GM13977 (cell line): ENCODE measurements around the gene ZSWIM6.

Experiments
- DNase-seq: peaks from one replicate; pipeline ENCODE4 v3.0.0; 2012; ENCODE audit warnings: low spot score
- in situ Hi-C: fragments of 300-500 bp; cut with MboI; formaldehyde crosslinking; loops from one replicate; pipeline ENCODE4 v1.12.0; 2022; ENCODE audit warnings: low sequenced_read_pairs, low pct_unique_long_range_greater_than_20kb, mixed read lengths, inconsistent platforms; ENCODE audit not compliant: unreplicated experiment
- TF ChIP-seq, protein P1 (sequence below): IDR thresholded peaks from 2 replicates; pipeline ENCODE4 v1.5.1; 2012; ENCODE audit warnings: mild to moderate bottlenecking, control low read depth; ENCODE audit not compliant: insufficient read depth; ENCODE audit errors: extremely low read depth, missing control alignments

ZSWIM6 gene

DNA sequence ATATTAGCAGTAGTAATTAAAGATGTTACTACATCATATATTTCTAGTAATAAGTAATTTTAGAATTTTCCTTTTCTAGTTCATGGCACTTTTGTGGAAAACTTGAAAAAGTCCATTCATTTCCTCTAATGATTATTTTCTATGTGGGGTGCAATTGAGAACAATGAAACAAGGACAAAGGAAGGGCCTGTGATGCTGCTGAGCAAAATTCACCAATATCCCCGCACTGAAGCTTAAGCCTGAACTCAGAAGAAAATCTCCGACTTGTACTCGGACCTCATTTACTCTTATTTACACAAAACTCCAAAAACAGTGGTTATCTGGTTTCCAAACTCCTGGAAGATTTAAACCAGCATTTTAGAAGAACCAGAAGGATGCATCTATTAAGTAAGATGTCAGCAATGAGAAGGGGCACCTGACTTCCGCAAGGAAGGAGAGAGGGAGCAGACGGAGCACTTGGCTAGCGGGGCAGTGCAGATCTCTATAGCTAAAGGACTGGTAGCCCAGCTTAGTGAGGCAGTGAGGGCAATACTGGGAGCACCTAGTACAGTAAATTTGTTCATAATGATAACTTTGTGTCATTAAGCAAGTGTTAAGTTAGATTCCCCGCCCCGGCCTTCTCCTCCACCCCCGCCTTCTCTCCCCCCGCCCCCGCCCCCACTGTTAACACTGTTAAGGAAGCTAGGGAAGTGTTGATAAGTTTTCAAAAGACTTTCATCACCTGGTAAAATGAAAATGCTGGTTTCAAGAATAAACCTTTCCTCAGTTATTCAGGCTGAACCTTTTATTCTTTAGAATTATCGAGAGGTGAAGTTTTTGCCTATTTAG lies 123.3 kb downstream of the ZSWIM6 start:
- TF ChIP-seq, protein P1, sequence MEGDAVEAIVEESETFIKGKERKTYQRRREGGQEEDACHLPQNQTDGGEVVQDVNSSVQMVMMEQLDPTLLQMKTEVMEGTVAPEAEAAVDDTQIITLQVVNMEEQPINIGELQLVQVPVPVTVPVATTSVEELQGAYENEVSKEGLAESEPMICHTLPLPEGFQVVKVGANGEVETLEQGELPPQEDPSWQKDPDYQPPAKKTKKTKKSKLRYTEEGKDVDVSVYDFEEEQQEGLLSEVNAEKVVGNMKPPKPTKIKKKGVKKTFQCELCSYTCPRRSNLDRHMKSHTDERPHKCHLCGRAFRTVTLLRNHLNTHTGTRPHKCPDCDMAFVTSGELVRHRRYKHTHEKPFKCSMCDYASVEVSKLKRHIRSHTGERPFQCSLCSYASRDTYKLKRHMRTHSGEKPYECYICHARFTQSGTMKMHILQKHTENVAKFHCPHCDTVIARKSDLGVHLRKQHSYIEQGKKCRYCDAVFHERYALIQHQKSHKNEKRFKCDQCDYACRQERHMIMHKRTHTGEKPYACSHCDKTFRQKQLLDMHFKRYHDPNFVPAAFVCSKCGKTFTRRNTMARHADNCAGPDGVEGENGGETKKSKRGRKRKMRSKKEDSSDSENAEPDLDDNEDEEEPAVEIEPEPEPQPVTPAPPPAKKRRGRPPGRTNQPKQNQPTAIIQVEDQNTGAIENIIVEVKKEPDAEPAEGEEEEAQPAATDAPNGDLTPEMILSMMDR = no peak
- DNase-seq = no peak
- in situ Hi-C loops = no loop called here

DNA sequence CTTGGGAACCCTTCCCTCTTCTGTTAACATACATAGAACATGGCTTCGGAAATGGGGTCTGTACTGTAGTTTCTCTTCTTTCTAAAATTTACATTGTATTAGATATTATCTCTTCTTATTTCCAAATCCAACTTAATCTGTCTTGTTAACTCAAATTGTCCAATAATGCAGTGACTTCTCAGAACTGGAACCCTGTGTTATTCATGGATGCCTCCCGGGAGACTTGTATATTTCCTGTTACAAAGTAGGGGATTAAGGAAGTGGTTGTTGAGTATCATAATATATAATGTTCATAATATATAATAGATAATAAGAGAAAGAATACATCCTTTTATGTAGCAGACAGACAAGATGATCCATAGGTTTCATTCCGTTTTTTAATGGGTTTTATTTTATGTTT lies 128.4 kb downstream of the ZSWIM6 start:
- no peak for DNase-seq
- TF ChIP-seq, protein P1 = no peak
- in situ Hi-C loops = no loop called here

DNA sequence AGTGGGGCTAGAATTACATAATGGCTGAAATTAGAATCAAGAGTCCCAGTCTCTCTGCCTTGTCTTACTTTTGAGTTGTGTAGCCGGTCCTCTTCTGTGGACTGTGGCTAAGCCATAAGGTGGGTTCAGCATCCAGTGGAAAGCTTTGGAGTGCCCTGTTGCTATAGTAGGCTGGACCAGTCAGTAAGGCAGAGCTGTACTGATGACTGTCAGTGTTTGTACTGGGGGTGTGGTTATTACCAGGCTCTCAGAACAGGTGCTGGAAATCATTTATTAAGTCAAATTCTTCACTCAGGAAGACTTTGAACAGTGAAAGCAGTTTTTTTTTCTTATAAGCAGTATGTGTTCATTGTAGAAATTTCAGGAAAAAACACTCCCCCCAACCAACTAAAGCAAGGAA lies 129.4 kb downstream of the ZSWIM6 start:
- in situ Hi-C loops = no loop called here
- DNase-seq = no peak
- TF ChIP-seq, protein P1 = no peak

DNA sequence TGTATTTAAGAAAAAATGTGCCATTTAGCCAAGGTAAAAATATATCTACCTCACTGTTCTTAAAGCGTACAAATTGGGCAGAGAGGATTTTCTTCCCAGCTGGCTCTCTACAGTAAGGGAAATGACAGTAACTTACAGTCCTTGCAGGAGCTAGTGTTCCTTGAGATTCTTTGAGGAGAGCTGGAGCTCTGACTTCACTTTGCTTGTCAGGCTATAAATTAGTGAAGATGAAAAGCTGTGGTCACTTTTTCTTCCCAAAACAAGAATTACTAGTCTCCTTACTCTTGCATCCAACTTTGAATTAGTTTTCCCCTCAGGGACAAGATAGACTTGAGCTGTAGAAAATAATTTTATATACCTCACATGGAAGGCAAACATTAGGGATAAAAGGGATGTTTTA lies 129.9 kb downstream of the ZSWIM6 start:
- in situ Hi-C loops = no loop called here
- TF ChIP-seq, protein P1 = no peak
- no peak for DNase-seq

DNA sequence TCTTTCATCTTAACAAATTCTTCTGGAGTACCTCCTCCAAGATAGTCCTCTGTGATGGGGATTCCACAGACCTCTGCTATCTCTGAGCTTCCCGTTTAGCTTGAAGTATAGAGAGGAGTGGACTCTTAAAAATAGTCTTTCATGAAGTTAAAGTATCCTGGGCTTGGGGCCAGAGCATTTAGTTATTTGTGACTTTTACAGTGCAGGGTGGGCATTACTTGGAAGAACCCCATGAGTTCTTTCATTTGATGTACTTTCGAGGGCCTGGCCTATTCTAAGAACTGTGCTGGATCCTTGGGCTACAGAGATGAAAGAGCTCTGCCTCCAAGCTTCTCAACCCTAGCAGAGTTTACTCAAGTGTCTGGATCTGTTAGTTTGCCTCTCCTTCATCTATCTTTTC lies 131.5 kb downstream of the ZSWIM6 start:
- no peak for DNase-seq
- in situ Hi-C loops = no loop called here
- TF ChIP-seq, protein P1 = no peak

DNA sequence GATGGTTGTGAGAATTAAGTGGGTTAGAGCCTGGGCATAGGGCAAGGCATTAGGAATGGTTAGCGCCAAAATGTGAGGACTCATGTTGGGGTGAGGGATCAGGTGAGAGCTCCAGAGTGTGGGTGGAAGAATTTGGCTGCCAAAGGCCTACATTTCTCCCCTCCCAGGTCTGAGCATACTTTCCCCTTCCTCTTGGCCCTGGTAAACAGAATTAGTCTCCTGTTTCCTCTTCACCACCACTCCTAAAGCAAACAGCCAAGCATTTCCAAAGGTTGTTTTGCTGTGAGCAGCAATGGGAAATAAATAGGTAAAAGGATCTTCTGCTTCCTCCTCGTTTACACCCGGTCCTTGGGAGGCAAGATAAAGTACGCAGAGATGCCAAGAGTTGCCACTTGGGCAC lies 132.5 kb downstream of the ZSWIM6 start:
- TF ChIP-seq, protein P1 = no peak
- in situ Hi-C loops = no loop called here
- DNase-seq = no peak

DNA sequence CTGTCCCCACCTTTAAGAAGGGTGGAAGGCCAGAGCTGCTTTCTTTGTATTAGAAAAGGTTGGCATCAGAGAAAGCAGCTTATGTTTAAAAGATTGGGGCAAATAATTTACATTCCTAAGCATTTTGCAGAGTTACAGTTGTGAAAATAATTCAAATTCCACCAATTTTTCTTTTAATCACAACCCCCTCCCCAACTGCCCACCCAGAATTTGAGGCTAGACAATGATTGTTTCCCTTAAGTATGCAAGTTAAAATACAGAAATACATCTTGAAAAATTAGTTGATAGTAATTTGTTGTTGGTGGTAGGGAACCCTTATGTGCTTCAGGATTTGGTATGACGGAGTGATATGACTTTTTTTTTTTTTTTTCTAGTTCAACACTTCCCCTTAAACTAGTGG lies 133.0 kb downstream of the ZSWIM6 start:
- no peak for DNase-seq
- TF ChIP-seq, protein P1 = no peak
- in situ Hi-C loops = no loop called here
